Stimulated activated CD4-positive, alpha-beta T cell treated with anti-CD3 and anti-CD28 coated beads, Interleukin-2, amount 100 ng/mL, for 24 hours (primary cell): Measurements from ENCODE around the gene BEGAIN.

Experiments used
- DNase-seq, 2 donors: peaks; one replicate each; pipeline ENCODE4 v3.0.0-alpha.2; 2020

Gene BEGAIN

DNA sequence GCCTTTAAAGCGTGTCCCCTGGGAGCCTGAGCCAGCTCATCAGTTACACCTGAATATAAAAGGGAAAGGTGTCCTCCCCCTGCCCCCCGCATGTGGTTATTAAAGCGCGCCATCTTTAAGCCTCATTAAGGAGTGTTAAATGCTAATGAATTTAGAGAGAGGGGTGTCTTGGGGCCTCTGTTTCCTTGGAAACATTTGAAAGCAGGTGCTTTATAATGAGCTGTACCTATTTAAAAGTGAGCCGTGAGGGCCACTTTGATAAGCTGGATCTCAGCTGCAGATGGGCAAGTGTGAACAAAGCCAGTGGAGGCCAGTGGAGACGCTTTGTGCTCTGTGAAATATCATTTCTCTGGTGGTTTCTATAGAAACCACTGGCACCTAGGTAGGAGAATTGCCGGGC lies 84.0 kb downstream of the BEGAIN start:
- DNase-seq, result no peak

DNA sequence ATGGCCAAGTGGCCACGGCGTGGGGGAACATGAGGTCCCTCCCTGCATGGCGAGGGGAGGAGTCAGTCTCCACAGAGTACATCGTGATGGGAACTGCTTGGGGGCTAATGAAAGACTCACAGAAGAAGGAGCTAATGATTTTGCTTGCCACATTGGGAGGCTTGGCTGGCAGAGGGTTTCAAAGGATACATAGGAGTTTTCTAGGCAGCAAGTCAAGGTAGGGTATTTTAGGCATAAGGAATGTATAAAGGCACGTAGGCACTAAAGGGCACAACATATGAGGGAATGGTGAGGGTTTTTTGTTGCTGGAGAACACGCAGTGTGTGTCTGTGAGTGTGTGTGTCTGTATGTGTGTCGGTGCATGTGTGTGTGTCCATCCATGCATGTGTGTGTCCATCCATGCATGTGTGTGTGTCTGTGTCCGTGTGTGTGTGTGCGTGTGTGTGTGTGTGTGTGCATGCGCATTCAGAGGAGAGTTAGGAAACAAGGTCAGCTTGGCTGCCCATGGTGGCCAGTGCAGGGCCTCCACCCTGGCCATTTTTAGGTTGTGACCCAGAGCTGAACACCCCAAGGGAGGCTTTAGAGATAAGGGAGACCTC lies 84.5 kb downstream of the BEGAIN start:
- no peak for DNase-seq

DNA sequence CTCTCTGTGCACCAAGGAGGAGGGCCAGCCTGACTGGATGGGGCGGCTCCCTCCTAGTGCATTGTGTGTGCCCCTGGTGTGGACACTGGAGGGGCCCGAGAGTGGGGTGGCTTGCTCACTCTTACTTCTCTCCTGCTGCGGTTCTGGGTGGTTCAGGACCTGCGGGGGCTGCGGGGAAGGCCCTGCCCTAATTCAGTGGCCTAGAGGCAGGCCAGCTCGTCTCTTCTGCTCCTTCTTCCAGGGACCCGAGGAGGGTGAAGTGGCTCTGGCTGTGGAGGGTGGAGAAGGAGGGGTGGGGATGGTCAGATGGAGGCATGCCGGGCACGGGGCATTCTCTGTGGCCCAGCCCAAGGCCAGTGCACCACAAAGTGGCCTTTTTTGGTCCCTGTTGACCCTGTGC lies 87.1 kb downstream of the BEGAIN start:
- no peak for DNase-seq

DNA sequence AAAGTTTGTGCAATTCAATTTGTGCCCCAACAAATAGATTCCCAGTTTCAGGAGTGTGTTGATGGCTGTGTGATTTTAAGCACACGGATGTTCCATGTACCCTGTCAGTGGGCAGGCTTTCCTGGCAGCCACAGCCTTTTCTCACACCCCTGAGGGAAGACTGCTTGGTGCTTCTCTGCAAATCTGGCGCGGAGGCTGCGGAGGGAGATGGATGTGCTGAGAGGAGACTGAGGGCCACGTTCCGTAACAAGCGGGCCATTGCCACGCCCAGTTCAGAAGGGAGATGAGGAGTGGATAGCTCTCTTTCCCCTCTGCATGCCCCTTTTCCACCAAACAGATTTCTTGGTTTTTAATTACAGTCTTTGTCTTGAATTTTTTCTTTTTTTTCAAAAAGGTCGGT lies 89.1 kb downstream of the BEGAIN start:
- no peak for DNase-seq

DNA sequence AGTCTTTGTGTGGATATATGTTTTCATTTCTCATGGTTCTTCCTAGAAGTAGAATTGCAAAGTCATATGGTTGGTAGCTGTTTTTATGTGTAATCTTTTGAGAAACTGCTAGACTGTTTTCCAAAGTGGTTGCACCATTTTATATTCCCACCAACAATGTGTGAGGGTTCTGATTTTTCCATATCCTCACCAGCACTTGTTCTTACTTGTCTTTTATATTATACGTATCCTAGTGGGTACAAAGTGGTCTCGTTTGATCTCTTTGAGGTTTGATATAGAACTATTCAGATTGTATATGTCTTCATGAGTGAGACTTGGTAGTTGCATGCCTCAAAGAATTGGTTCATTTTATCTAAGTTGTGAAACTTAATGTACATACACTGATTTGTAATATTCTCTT lies 91.3 kb downstream of the BEGAIN start:
- no peak for DNase-seq

DNA sequence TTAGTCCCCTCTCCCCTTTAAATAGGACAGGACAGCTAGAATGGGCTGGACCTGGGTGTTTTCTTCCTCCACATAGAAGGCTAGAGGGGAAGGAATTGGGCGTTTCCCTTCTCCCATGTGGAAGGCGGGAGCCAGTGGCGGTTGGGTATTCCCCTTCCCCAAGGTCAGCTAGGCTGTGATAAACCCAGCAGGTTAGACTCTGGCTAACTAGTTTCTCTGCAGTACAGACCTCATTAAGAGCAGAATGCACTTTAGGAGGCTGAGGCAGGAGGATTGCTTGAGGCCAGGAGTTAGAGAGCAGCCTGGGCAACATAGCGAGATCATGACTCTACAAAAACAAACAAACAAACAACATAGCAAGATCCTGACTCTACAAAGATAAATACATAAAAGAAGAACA lies 92.6 kb downstream of the BEGAIN start:
- no peak for DNase-seq

DNA sequence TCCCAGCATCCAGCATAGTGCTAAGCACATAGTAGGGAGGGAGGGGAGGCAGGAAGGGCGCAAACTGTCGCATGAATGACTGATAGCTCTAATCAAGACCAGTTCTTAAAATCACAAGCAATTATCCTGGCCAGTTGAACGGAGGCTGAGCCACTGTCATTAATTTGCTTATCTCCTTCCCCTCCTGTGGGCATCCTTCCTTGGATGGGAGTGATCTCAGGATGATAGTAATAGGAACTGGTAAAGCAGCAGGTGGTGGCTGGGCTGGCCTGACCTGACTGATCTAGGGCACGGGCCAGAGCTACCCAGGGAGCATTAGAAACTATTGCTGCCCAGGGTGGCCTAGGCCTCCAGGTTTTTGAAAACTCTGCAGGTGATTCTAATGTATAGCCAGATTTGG lies 97.0 kb downstream of the BEGAIN start:
- DNase-seq, result no peak

DNA sequence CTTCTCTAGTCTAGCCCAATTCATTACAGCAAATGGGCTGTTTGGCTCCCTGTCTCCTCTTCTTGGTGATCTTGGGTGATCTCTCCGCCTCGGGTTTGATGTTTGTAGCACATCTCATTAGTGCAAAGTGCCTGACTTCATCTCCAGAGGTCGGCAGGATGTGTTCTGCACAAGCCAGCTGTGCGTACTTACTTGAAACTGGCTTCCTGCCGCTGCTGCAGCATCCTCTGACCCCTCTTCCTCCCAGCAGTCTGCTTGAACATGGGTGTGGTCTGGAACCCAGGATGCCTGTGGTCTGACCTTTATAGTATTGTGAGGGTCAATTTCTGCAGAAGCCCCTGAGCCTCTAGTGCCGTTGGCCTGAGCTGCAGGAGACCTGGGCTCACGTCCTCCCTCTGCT lies 99.2 kb downstream of the BEGAIN start:
- no peak for DNase-seq

DNA sequence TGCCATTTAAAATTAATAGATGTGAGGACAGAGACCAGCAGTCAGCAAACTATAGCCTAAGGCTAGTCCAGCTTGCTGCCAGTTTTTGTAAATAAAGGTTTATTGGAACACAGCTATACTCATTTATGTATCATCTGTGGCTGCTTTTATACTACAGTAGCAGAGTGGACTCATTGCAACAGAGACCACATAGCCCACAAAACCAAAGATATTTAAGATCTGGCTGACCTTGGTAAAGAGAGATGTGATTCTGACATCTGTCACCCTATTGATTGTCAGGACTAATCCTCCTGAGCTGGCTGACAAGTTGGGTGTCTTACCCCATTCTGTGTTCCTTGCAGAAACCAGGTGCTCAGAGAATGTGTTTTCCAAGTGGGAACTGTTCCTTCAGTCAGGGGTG lies 99.9 kb downstream of the BEGAIN start:
- no peak for DNase-seq
